Neural cell (in vitro differentiated cells): ENCODE measurements around the gene KDM4C. TPM values are rescaled to one million over a fixed set of nuclear protein-coding genes. Genes with fewer than 3 reads are reported as not detected.

Experiments used
- H2AFZ ChIP-seq: fragments of 200-600, 300-800 bp; sonication (generic), shearing (Covaris generic); 2 replicates; pipeline ENCODE4 v1.6.0; 2014; ENCODE audit warnings: low read depth, mild to moderate bottlenecking, antibody characterized with exemption, low read length, moderate library complexity
- H3F3A ChIP-seq: fragments of 200-600 bp; shearing (Covaris generic); 2 replicates; pipeline ENCODE4 v1.6.1; 2016; ENCODE audit warnings: mild to moderate bottlenecking, moderate library complexity, mixed read lengths, antibody characterized with exemption, low read length; ENCODE audit not compliant: insufficient read depth, poor library complexity, severe bottlenecking
- H3K27ac ChIP-seq: fragments of 200-600, 300-800 bp; sonication (generic), shearing (Covaris generic); 2 replicates; pipeline ENCODE4 v1.5.1; 2014; ENCODE audit warnings: mild to moderate bottlenecking, low read length, moderate library complexity
- H3K27me3 ChIP-seq: fragments of 300-800, 200-600 bp; sonication (generic), shearing (Covaris generic); 2 replicates; pipeline ENCODE4 v1.6.0; 2014; ENCODE audit warnings: mild to moderate bottlenecking, low read depth, low read length, moderate library complexity; ENCODE audit not compliant: insufficient read depth
- H3K36me3 ChIP-seq: fragments of 300-800, 200-600 bp; sonication (generic), shearing (Covaris generic); 2 replicates; pipeline ENCODE4 v1.5.1; 2014; ENCODE audit warnings: mild to moderate bottlenecking, antibody characterized with exemption, low read length, moderate library complexity; ENCODE audit not compliant: insufficient read depth
- H3K4me2 ChIP-seq: fragments of 300-800, 200-600 bp; sonication (generic), shearing (Covaris generic); 2 replicates; pipeline ENCODE4 v1.6.0; 2014; ENCODE audit warnings: mild to moderate bottlenecking, low read length
- H3K4me3 ChIP-seq: fragments of 300-800, 200-600 bp; sonication (generic), shearing (Covaris generic); 2 replicates; pipeline ENCODE4 v1.5.1; 2014; ENCODE audit warnings: mild to moderate bottlenecking, low read length, moderate library complexity
- H3K79me2 ChIP-seq: fragments of 200-600 bp; shearing (Covaris generic); replicated peaks from 2 replicates; pipeline ENCODE4 v1.6.0; 2014; ENCODE audit warnings: mild to moderate bottlenecking, low read length, moderate library complexity; ENCODE audit not compliant: insufficient read depth
- H3K9ac ChIP-seq: fragments of 300-800, 200-600 bp; sonication (generic), shearing (Covaris generic); 2 replicates; pipeline ENCODE4 v1.6.1; 2016; ENCODE audit warnings: mild to moderate bottlenecking, low read length, mixed read lengths
- H3K9me2 ChIP-seq: fragments of 200-600 bp; shearing (Covaris generic); 2 replicates; pipeline ENCODE4 v1.6.1; 2016; ENCODE audit warnings: mild to moderate bottlenecking, low read length, mixed read lengths; ENCODE audit not compliant: insufficient read depth
- H3K9me3 ChIP-seq: fragments of 200-600, 300-800 bp; sonication (generic), shearing (Covaris generic); 2 replicates; pipeline ENCODE4 v1.6.1; 2016; ENCODE audit warnings: mild to moderate bottlenecking, mixed run types, low read length, moderate library complexity, mixed read lengths
- H4K20me1 ChIP-seq: fragments of 200-600 bp; shearing (Covaris generic); 2 replicates; pipeline ENCODE4 v1.6.1; 2016; ENCODE audit warnings: mild to moderate bottlenecking, mixed run types; ENCODE audit not compliant: insufficient read depth
- EP300 ChIP-seq: fragments of 450-650 bp; conservative IDR thresholded peaks from 2 replicates; pipeline ENCODE4 v1.6.1; 2014; ENCODE audit warnings: antibody characterized with exemption, mild to moderate bottlenecking, moderate library complexity; ENCODE audit not compliant: poor library complexity, severe bottlenecking
- EZH2 ChIP-seq: fragments of 200-600, 300-800 bp; shearing (Covaris generic), sonication (generic); IDR thresholded peaks from 2 replicates; pipeline ENCODE4 v1.6.1; 2014; ENCODE audit warnings: antibody characterized with exemption, low read length, borderline replicate concordance, mild to moderate bottlenecking; ENCODE audit not compliant: insufficient read depth, poor library complexity, severe bottlenecking
- MXI1 ChIP-seq: fragments of 450-650 bp; conservative IDR thresholded peaks from 2 replicates; pipeline ENCODE4 v1.6.1; 2014; ENCODE audit warnings: antibody characterized with exemption, mild to moderate bottlenecking; ENCODE audit not compliant: poor library complexity, severe bottlenecking
- POLR2AphosphoS5 ChIP-seq: IDR thresholded peaks from 2 replicates; pipeline ENCODE4 v1.6.1; 2012
- RAD21 ChIP-seq: fragments of 450-650 bp; conservative IDR thresholded peaks from 2 replicates; pipeline ENCODE4 v1.6.1; 2014; ENCODE audit warnings: antibody characterized with exemption, mild to moderate bottlenecking, moderate library complexity
- SMC3 ChIP-seq: fragments of 450-650 bp; conservative IDR thresholded peaks from 2 replicates; pipeline ENCODE4 v1.6.1; 2014; ENCODE audit warnings: antibody characterized with exemption, mild to moderate bottlenecking, moderate library complexity; ENCODE audit not compliant: poor library complexity
- TAF1 ChIP-seq: IDR thresholded peaks from 2 replicates; pipeline ENCODE4 v1.6.1; 2012; ENCODE audit warnings: low read depth
- polyA plus RNA-seq: library from polyadenylated mRNA; depleted of rRNA; stranded (reverse); fragments of >200 nt; gene quantifications from 2 replicates; pipeline ENCODE4 v1.2.3, GENCODE V29; 2014
- TF ChIP-seq, protein P1 (sequence below): IDR thresholded peaks from 2 replicates; pipeline ENCODE4 v1.6.1; 2012; ENCODE audit warnings: borderline replicate concordance
- TF ChIP-seq, protein P2 (sequence below): fragments of 450-650 bp; IDR thresholded peaks from 2 replicates; pipeline ENCODE4 v1.5.1; 2014; ENCODE audit warnings: antibody characterized with exemption, mild to moderate bottlenecking, moderate library complexity; ENCODE audit not compliant: poor library complexity, severe bottlenecking

Gene KDM4C
- polyA plus RNA-seq, 1 donor from 2014 or later = 21.1 TPM

DNA sequence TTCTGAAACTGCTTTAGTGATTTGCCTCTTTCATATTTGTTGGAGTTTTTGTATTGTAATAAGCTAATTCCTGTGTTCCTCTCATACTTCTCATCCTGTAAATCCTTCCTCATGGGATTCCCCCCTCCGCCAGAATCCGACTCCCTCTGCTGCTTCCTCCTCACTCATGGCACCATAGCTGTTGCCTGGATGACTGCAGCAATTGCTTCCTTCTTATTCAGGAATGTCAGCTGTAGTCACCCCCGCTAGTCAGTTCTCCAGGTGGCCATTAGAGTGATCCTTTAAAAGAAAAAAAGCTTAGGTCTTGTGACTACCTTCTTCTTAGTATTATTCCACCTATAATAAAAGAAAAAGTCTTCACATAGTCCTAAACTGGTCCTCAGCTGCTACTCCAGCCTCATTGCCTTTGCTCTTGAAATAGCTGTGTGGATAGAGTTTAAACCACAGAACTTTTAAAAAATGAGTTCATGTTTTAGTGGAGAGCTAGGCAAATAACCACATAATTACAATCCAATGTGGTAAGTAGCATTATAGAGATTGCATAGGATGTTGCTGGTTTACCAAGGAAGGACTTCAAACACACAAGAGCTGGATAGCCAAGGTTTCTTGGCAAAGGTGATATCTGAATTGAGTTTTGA, 227.3 kb downstream of the KDM4C start:
- no peaks in the 10 kb centered on the region for H3K9me2 ChIP-seq
- H3K27ac ChIP-seq = no peak overlapping the region
- H2AFZ ChIP-seq = no peak overlapping the region
- no peak overlapping the region for H3K4me2 ChIP-seq
- no peak overlapping the region for H3K9ac ChIP-seq
- no peaks in the 10 kb centered on the region for H4K20me1 ChIP-seq
- no peak overlapping the region for H3K4me3 ChIP-seq
- no peak for TF ChIP-seq MXI1
- TF ChIP-seq EZH2 = no peak
- no peak for TF ChIP-seq TAF1
- no peak for TF ChIP-seq RAD21
- TF ChIP-seq POLR2AphosphoS5 = no peak
- no peak for TF ChIP-seq EP300
- TF ChIP-seq, protein P1, sequence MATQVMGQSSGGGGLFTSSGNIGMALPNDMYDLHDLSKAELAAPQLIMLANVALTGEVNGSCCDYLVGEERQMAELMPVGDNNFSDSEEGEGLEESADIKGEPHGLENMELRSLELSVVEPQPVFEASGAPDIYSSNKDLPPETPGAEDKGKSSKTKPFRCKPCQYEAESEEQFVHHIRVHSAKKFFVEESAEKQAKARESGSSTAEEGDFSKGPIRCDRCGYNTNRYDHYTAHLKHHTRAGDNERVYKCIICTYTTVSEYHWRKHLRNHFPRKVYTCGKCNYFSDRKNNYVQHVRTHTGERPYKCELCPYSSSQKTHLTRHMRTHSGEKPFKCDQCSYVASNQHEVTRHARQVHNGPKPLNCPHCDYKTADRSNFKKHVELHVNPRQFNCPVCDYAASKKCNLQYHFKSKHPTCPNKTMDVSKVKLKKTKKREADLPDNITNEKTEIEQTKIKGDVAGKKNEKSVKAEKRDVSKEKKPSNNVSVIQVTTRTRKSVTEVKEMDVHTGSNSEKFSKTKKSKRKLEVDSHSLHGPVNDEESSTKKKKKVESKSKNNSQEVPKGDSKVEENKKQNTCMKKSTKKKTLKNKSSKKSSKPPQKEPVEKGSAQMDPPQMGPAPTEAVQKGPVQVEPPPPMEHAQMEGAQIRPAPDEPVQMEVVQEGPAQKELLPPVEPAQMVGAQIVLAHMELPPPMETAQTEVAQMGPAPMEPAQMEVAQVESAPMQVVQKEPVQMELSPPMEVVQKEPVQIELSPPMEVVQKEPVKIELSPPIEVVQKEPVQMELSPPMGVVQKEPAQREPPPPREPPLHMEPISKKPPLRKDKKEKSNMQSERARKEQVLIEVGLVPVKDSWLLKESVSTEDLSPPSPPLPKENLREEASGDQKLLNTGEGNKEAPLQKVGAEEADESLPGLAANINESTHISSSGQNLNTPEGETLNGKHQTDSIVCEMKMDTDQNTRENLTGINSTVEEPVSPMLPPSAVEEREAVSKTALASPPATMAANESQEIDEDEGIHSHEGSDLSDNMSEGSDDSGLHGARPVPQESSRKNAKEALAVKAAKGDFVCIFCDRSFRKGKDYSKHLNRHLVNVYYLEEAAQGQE = no peak
- TF ChIP-seq, protein P2, sequence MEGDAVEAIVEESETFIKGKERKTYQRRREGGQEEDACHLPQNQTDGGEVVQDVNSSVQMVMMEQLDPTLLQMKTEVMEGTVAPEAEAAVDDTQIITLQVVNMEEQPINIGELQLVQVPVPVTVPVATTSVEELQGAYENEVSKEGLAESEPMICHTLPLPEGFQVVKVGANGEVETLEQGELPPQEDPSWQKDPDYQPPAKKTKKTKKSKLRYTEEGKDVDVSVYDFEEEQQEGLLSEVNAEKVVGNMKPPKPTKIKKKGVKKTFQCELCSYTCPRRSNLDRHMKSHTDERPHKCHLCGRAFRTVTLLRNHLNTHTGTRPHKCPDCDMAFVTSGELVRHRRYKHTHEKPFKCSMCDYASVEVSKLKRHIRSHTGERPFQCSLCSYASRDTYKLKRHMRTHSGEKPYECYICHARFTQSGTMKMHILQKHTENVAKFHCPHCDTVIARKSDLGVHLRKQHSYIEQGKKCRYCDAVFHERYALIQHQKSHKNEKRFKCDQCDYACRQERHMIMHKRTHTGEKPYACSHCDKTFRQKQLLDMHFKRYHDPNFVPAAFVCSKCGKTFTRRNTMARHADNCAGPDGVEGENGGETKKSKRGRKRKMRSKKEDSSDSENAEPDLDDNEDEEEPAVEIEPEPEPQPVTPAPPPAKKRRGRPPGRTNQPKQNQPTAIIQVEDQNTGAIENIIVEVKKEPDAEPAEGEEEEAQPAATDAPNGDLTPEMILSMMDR = no peak
- TF ChIP-seq SMC3 = no peak
- H3K79me2 ChIP-seq = no peaks in the 10 kb centered on the region
- H3F3A ChIP-seq = no peaks in the 10 kb centered on the region
- H3K27me3 ChIP-seq = no peaks in the 10 kb centered on the region
- no peaks in the 10 kb centered on the region for H3K9me3 ChIP-seq
- H3K36me3 ChIP-seq = peaks cover 5% of the 10 kb centered on the region

DNA sequence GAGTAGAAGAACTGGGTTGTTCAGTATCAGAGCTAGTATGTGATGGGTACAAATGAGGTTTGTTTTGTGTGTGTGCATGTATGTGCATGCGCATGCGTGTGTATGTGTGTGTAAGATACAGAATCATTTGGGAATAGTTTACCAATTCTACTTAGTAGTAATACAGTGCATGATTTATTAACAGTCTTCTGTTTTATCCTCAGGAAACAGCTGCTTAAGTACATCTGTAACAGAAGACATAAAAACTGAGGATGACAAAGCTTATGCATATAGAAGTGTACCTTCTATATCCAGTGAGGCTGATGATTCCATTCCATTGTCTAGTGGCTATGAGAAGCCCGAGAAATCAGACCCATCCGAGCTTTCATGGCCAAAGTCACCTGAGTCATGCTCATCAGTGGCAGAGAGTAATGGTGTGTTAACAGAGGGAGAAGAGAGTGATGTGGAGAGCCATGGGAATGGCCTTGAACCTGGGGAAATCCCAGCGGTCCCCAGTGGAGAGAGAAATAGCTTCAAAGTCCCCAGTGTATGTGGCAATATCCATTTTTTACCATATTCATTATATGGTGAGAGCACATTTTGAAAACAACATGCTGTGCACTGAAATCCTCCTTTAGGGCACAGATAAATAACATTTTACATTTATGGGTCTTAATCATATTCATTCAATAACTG, 228.5 kb downstream of the KDM4C start:
- TF ChIP-seq POLR2AphosphoS5 = no peak
- TF ChIP-seq, protein P1 = no peak
- no peak for TF ChIP-seq RAD21
- no peak for TF ChIP-seq SMC3
- no peak for TF ChIP-seq MXI1
- TF ChIP-seq EP300 = no peak
- TF ChIP-seq EZH2 = no peak
- TF ChIP-seq, protein P2 = no peak
- TF ChIP-seq TAF1 = no peak
- Histone ChIP-seq H3K27ac (no peak overlapping the region), H3K36me3 (peaks cover 5% of the 10 kb centered on the region)

More for the DNA sequence above, 228.5 kb downstream of the KDM4C start:
- no peaks in the 10 kb centered on the region for H3K9me3 ChIP-seq
- no peaks in the 10 kb centered on the region for H3F3A ChIP-seq
- no peak overlapping the region for H2AFZ ChIP-seq
- no peaks in the 10 kb centered on the region for H3K79me2 ChIP-seq
- no peak overlapping the region for H3K9ac ChIP-seq
- H3K9me2 ChIP-seq = no peaks in the 10 kb centered on the region
- no peak overlapping the region for H3K4me3 ChIP-seq
- H3K27me3 ChIP-seq = no peaks in the 10 kb centered on the region
- H4K20me1 ChIP-seq = no peaks in the 10 kb centered on the region
- H3K4me2 ChIP-seq = no peak overlapping the region
